GM19452 (cell line): ENCODE measurements around the gene PLEKHA3.
"Not testable (repeated sequence)": the region's sequence is repeated elsewhere in the genome, so short reads cannot be mapped to it uniquely, and the experiment has no call there.

Experiments
- ATAC-seq: cut with Tn5 transposase; IDR thresholded peaks from one replicate; pipeline ENCODE4 v1.9.1; 2021; ENCODE audit not compliant: unreplicated experiment

The PLEKHA3 gene

GRCh38 chr2:178522950-178523595 is 42.8 kb downstream of the PLEKHA3 start:
- peak; percentile 85 for ATAC-seq

GRCh38 chr2:178523596-178524134 is 43.4 kb downstream of the PLEKHA3 start:
- no peak for ATAC-seq

- ATAC-seq = not testable (repeated sequence)
Measured at GRCh38 chr2:178525010-178525409, 44.8 kb downstream of the PLEKHA3 start.

GRCh38 chr2:178525460-178525859 is 45.2 kb downstream of the PLEKHA3 start:
- ATAC-seq = not testable (repeated sequence)

- no peak for ATAC-seq
Measured at GRCh38 chr2:178526256-178526655, 46.0 kb downstream of the PLEKHA3 start.

- ATAC-seq = no peak
Measured at GRCh38 chr2:178527592-178527991, 47.3 kb downstream of the PLEKHA3 start.

GRCh38 chr2:178528647-178529046 is 48.4 kb downstream of the PLEKHA3 start:
- no peak for ATAC-seq

- no peak for ATAC-seq
Measured at GRCh38 chr2:178529194-178529593, 48.9 kb downstream of the PLEKHA3 start.

GRCh38 chr2:178530131-178530530 is 49.9 kb downstream of the PLEKHA3 start:
- no peak for ATAC-seq

GRCh38 chr2:178530625-178531142 is 50.4 kb downstream of the PLEKHA3 start:
- peak; percentile 97 for ATAC-seq

GRCh38 chr2:178531168-178531567 is 50.9 kb downstream of the PLEKHA3 start:
- no peak for ATAC-seq

GRCh38 chr2:178536037-178536436 is 55.8 kb downstream of the PLEKHA3 start:
- ATAC-seq = no peak

- no peak for ATAC-seq
Measured at GRCh38 chr2:178542161-178542560, 61.9 kb downstream of the PLEKHA3 start.

GRCh38 chr2:178542569-178542968 is 62.3 kb downstream of the PLEKHA3 start:
- no peak for ATAC-seq

- no peak for ATAC-seq
Measured at GRCh38 chr2:178550352-178550751, 70.1 kb downstream of the PLEKHA3 start.

GRCh38 chr2:178553047-178553446 is 72.8 kb downstream of the PLEKHA3 start:
- no peak for ATAC-seq
